Measurements from ENCODE around the gene S1PR3. TPM values are rescaled to one million over a fixed set of nuclear protein-coding genes. Genes with fewer than 3 reads are reported as not detected.

The S1PR3 gene
- total RNA-seq, 4 donors from 2014 or later: 2.0 to 13.5 (median 8.3) TPM

GRCh38 chr9:89012294-89013042 lies 21.2 kb downstream of the S1PR3 start:
- DNase-seq: no peak
- no peak overlapping the region for H3K27ac ChIP-seq
- in situ Hi-C loops (cut with MboI; ENCODE audit: low pct_ligation_motif_present in 1 of 4, low pct_unique_long_range_greater_than_20kb in 1 of 4, low sequenced_read_pairs in 3 of 4) (loop anchor here in 2 of 4 donors (25.0 kb wide), 2 partner anchors 925 to 1325 kb away; no protein-coding TSS in a partner anchor), intact Hi-C loops (cut with DNase I; ENCODE audit: low total_unique reads) (no loop called here)
- H3K27me3 ChIP-seq: no peaks in the 10 kb centered on the region
- H3K36me3 ChIP-seq: no peaks in the 10 kb centered on the region
- H3K9me3 ChIP-seq: no peaks in the 10 kb centered on the region
- TF ChIP-seq CTCF (IDR thresholded peaks at IDR 0.05) (no peak), POLR2AphosphoS5 (IDR thresholded peaks at IDR 0.05) (no peak), POLR2A (IDR thresholded peaks at IDR 0.05) (no peak), EP300 (IDR thresholded peaks at IDR 0.05; ENCODE audit: low read depth) (no peak)
- 86% methylated on average over 10 of the region's 13 CpGs; no CpG with 5 or more reads in 1 of the 2 donors for WGBS, 2 donors (ENCODE audit: low coverage in 1 of 2)
- H3K4me1 ChIP-seq: no peaks in the 10 kb centered on the region
- H3K4me3 ChIP-seq: no peak overlapping the region

DNA sequence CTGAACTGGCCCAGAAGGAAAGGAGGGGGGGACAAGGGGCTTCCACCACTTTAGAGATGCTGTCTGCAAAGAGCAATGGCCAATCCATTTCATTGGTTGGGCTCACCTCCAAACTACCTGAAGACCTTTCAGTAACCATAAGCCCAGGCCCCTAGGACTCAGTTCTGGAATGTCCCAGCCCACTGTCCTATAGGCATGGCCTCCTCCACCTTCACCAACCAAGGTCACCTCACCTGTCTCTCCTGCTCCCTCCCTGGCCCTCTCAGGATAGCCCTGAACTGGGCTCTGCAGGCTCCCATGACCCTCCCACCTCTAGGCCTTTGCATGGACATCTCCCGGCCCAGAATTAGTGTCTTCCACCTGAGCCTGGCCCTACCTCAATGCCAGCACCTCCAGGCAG lies 22.4 kb downstream of the S1PR3 start:
- WGBS, 2 donors (ENCODE audit: low coverage in 1 of 2): 76% methylated on average over 1 of the region's 1 CpG; no CpG with 5 or more reads in 1 of the 2 donors
- TF ChIP-seq POLR2AphosphoS5 (IDR thresholded peaks at IDR 0.05) (no peak), POLR2A (IDR thresholded peaks at IDR 0.05) (no peak), CTCF (IDR thresholded peaks at IDR 0.05) (no peak), EP300 (IDR thresholded peaks at IDR 0.05; ENCODE audit: low read depth) (no peak)
- Histone ChIP-seq H3K27me3 (no peaks in the 10 kb centered on the region), H3K27ac (no peak overlapping the region), H3K9me3 (no peaks in the 10 kb centered on the region), H3K36me3 (no peaks in the 10 kb centered on the region), H3K4me1 (no peaks in the 10 kb centered on the region), H3K4me3 (no peak overlapping the region)
- intact Hi-C loops (cut with DNase I; ENCODE audit: low total_unique reads) (no loop called here), in situ Hi-C loops (cut with MboI; ENCODE audit: low pct_ligation_motif_present in 1 of 4, low pct_unique_long_range_greater_than_20kb in 1 of 4, low sequenced_read_pairs in 3 of 4) (loop anchor here in 2 of 4 donors (25.0 kb wide), 2 partner anchors 926 to 1326 kb away; no protein-coding TSS in a partner anchor)
- DNase-seq: no peak

- TF ChIP-seq EP300 (IDR thresholded peaks at IDR 0.05; ENCODE audit: low read depth) (no peak), POLR2AphosphoS5 (IDR thresholded peaks at IDR 0.05) (no peak), POLR2A (IDR thresholded peaks at IDR 0.05) (no peak)
- H3K9me3 ChIP-seq: no peaks in the 10 kb centered on the region
- DNase-seq: no peak
- no peaks in the 10 kb centered on the region for H3K4me1 ChIP-seq
- no peaks in the 10 kb centered on the region for H3K27me3 ChIP-seq
- in situ Hi-C loops (cut with MboI; ENCODE audit: low pct_ligation_motif_present in 1 of 4, low pct_unique_long_range_greater_than_20kb in 1 of 4, low sequenced_read_pairs in 3 of 4): loop anchor here in 2 of 4 donors (25.0 kb wide), 2 partner anchors 927 to 1327 kb away; no protein-coding TSS in a partner anchor
- no peak overlapping the region for H3K4me3 ChIP-seq
- no peaks in the 10 kb centered on the region for H3K36me3 ChIP-seq
- no peak overlapping the region for H3K27ac ChIP-seq
- WGBS, 2 donors (ENCODE audit: low coverage in 1 of 2): 86% methylated on average over 7 of the region's 7 CpGs; no CpG with 5 or more reads in 1 of the 2 donors
- intact Hi-C loops (cut with DNase I; ENCODE audit: low total_unique reads): no loop called here
These were observed 22.9 kb downstream of the S1PR3 start for GRCh38 chr9:89014153-89014552.

DNA sequence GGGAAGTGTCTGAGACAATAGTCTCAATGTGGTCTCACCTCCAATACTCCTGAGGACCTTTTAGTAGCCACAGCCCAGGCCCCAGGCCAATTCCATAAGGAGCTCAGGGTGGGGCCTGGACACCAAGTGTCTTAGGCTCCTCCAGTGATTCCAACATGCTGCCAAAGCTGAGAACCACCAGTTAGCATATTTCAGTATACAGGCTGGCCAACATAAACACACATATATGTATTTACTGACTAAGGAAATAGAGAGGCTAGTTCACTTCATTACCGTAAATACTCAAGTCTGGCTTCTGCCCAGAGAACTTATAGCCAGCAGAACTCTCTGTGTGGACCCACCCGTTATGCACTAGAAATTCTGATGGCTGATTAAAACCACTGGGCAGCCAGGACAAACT lies 24.1 kb downstream of the S1PR3 start:
- intact Hi-C loops (cut with DNase I; ENCODE audit: low total_unique reads): no loop called here
- no peaks in the 10 kb centered on the region for H3K27me3 ChIP-seq
- no peak for DNase-seq
- no peaks in the 10 kb centered on the region for H3K9me3 ChIP-seq
- TF ChIP-seq EP300 (IDR thresholded peaks at IDR 0.05; ENCODE audit: low read depth) (no peak), POLR2AphosphoS5 (IDR thresholded peaks at IDR 0.05) (no peak), POLR2A (IDR thresholded peaks at IDR 0.05) (no peak), CTCF (IDR thresholded peaks at IDR 0.05) (no peak)
- H3K36me3 ChIP-seq: no peaks in the 10 kb centered on the region
- in situ Hi-C loops (cut with MboI; ENCODE audit: low pct_ligation_motif_present in 1 of 4, low pct_unique_long_range_greater_than_20kb in 1 of 4, low sequenced_read_pairs in 3 of 4): loop anchor here in 2 of 4 donors (25.0 kb wide), 2 partner anchors 928 to 1328 kb away; no protein-coding TSS in a partner anchor
- no peaks in the 10 kb centered on the region for H3K4me1 ChIP-seq
- no peak overlapping the region for H3K27ac ChIP-seq
- WGBS, 2 donors (ENCODE audit: low coverage in 1 of 2): 97% methylated on average over 2 of the region's 2 CpGs; no CpG with 5 or more reads in 1 of the 2 donors
- no peak overlapping the region for H3K4me3 ChIP-seq
